ENCODE measurements around the gene TMEM164. TPM values are rescaled to one million over a fixed set of nuclear protein-coding genes. Genes with fewer than 3 reads are reported as not detected.

TMEM164 gene
- total RNA-seq, 4 donors from 2014 or later, result 29.3 to 64.7 (median 44.6) TPM

DNA sequence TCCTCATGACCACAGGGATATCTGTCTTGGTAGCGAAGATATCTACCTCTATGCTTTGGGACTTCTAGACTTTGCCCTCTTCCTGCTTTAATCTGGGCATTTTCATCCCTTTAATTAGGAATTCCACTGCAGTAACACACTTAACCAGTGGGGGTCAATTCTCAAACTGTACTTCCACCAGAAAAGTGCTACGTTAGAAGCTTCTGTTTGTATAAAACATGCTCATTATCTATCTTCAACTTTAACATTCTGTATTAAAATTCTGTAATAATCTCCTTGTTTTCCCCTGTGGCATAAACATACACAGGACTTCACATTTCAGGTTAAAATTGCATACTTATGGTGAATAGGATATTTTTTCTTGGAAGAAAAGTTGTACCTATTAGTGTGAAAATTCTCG lies 209.4 kb downstream of the TMEM164 start:
- TF ChIP-seq, protein P1, sequence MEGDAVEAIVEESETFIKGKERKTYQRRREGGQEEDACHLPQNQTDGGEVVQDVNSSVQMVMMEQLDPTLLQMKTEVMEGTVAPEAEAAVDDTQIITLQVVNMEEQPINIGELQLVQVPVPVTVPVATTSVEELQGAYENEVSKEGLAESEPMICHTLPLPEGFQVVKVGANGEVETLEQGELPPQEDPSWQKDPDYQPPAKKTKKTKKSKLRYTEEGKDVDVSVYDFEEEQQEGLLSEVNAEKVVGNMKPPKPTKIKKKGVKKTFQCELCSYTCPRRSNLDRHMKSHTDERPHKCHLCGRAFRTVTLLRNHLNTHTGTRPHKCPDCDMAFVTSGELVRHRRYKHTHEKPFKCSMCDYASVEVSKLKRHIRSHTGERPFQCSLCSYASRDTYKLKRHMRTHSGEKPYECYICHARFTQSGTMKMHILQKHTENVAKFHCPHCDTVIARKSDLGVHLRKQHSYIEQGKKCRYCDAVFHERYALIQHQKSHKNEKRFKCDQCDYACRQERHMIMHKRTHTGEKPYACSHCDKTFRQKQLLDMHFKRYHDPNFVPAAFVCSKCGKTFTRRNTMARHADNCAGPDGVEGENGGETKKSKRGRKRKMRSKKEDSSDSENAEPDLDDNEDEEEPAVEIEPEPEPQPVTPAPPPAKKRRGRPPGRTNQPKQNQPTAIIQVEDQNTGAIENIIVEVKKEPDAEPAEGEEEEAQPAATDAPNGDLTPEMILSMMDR (IDR thresholded peaks at IDR 0.05; ENCODE audit: low read depth), result no peak

DNA sequence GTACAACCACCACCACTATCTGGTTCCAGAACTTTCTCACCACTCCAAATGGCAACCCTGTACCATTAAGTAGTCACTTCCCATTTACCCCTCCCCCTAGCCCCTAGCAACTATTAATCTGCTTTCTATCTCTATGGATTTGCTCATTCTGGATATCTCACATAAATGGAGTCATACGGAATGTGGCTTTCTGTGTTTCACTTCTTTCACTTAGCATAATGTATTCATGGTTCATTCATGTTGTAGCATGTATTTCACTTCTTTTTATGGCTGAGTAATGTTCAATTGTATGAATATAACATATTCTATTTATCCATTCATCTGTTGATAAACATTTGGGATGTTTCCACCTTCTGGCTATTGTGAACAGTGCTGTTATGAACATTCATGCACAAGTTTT lies 210.3 kb downstream of the TMEM164 start:
- TF ChIP-seq, protein P1 (IDR thresholded peaks at IDR 0.05; ENCODE audit: low read depth), result no peak

DNA sequence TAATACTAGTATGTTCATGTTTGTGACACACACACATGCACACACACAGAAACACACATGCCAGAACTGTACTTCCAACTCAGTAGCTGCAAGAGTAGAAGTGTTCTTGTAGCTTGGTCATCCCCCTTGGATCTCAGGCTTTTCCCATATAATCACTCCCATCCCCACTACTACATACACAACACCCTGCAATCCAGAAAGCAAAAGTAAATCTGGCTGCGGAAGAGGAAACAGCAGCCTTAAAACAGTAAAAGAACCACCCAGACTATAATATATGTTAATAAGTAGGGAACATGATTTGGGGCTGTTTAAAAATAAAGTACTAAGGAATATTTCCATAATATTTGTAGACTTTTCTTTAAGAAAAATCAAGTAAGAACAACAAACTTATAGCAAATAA lies 211.8 kb downstream of the TMEM164 start:
- TF ChIP-seq, protein P1 (IDR thresholded peaks at IDR 0.05; ENCODE audit: low read depth), result no peak

DNA sequence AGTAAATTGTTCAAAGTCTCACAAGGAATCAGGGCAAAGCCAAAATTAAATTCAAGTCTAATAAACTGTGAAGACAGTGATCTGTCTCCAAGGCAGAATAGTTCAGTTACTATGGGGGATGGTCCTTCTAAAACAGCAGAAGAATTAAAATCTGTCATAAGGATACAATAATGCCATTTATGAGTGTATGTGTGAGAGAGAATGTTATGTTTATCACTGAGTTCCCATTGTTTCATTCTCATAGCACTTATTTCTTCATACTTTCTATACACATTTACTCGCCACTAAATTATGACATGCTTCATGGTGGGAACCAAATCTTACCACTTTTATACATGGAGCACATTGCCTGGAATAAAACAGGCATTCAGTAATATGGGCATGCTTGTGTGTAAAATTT lies 212.5 kb downstream of the TMEM164 start:
- TF ChIP-seq, protein P1 (IDR thresholded peaks at IDR 0.05; ENCODE audit: low read depth), result no peak

DNA sequence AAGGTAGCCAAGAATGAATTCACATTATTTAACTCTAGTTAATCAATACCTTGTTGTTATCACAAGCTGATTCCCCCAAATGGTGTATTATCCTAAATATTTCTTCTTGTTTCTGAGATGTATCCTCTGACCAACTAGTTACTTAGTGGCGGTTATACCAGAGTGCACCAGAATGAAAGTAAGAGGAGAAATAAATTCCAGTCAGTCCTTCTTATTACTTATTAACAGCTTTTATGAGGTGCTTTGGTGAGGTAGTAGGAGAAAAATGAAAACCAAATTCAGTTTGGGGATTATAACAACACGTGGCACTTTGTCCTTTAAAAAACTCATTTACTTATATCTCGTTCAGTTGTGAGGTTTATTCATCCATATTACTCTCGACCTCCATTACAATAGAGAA lies 213.1 kb downstream of the TMEM164 start:
- TF ChIP-seq, protein P1 (IDR thresholded peaks at IDR 0.05; ENCODE audit: low read depth), result no peak

DNA sequence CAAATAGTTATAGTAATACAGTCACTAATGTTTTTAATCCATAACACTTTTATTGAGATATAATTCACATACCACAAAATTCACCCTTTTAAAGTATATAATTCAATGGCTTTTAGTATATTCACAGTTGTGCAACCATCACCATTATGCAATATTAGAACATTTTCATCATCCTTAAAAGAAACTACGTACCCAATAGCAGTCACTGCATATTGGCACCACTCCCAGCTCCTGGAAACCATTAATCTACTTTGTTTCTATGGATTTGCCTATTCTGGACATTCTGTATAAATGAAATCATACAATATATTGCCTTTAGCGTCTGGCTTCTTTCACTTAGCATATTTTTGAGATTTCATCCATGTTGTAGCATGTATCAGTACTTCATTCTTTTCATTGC lies 215.7 kb downstream of the TMEM164 start:
- TF ChIP-seq, protein P1 (IDR thresholded peaks at IDR 0.05; ENCODE audit: low read depth), result no peak

DNA sequence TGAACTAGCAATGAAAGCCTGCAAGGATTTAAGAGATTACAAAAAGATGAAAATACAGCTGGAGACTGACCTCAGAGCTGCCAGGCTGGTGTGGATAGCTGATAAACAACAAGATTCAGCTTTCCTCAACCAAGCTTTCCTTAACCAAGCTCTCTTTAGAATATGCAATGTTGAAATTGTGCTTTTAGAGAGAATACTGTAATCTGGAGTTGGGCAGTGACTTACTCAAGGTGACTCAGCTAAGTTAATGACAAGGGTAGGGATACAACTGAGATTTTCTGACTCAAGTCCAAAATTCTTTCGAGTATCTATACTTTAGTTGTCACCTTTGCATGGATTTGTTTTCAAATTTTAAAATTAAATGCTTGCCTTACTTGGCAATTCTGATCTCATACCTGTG lies 217.0 kb downstream of the TMEM164 start:
- TF ChIP-seq, protein P1 (IDR thresholded peaks at IDR 0.05; ENCODE audit: low read depth), result no peak

Measured in subcutaneous adipose tissue (tissue), 4 donors.